ENCODE results near the gene EIF5A.

EIF5A gene

GRCh38 chr17:7285679-7286078 is 21.7 kb upstream of the EIF5A start:
- no peak for DNase-seq

DNA sequence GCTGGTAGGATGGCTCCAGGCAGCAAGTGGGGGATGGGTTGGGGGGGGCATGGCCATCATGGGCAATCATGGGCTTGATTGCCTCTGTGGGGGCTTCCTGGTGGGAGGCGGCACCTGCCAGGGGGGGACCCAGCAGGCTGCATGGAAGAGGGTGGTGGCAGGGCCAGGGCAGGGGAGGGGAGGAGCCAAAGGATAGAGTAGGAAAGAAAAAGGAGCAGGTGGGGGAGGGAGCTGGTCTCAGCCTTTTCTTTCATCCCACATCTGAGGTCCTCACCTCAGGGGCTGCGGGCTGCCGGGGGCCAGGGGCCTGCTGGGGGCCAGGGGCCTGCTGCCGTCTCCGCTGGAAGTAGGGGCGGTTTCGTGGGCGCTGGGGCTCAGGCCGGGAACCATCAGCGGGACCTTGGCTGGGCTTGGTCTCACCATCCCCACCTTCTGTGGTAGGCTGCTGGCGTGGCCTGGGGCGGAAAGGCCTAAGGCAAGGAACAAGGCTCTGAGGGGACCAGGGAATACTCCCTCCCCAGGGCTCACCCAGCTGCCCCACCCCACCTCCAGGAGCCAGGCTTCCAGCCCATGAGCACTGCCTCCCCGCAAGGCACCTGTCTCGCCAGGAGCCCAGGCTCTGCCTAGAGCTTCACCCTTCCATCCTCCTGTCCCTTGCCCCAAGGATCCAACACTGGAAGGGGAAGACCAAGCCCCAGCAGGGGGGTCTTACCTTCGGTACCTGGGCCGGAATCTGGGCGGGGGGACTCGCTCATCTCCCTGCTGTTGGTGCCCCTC is 18.0 kb upstream of the EIF5A start:
- DNase-seq: peak; percentile 52

DNA sequence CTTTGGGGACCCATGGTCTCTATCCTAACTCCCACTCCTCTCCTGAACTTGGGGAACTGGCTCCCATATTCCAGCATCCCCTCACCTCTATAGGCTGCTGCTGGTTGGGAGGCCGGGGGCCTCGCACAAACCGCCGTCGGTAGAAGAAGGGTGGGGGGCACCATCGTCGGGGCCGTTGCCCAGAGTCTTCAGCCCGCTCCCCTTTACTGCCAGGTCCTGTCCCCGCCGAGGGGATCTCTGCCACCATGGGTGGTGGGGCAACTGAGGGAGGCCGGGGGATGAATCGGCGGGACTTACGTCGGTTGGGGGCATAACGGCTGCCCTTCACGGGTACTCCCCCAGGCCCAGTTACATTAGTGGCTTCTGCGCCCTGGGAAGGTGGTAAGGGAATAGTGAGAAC is 17.3 kb upstream of the EIF5A start:
- no peak for DNase-seq

- no peak for DNase-seq
These were observed 16.7 kb upstream of the EIF5A start for GRCh38 chr17:7290685-7291084.

DNA sequence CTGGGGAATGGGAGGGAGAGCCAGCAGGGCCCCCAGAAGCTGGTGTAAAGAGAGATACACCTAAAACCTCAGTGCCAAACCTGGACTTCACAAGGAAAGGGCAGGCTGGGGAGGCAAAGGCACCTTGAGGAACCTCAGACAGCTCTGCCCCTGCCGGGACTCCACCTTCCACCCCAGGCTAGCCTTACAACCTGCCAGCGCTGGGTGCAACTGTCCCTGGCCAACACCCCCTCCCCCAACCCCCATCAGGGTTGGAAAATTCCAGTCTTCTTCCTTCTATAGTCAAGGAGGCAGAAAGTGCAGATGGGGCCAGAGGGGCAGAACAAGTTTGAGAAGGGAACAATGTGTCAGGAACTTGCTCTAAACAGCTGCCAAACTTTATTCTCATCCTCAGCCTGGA is 15.2 kb upstream of the EIF5A start:
- DNase-seq: no peak

DNA sequence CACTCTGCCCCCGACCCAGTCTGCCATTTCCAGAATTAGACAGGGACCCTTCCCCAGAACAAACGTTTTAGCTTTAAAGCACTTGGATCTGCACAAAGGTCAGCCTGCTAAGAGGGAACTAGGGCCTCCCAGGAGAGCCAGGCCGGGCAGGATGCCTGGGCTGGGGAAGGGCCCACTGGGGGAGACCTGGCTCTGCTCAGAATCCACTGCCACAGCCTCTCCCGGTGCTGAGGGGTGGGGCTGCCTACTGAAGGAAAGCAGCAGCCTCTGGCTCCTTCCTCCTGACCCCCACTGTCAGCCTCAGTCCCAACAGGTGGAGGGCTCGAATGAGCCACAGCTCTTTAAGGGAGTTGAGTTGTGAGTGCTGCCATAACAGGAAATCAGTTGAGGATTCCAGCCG is 14.7 kb upstream of the EIF5A start:
- DNase-seq: peak; percentile 56

DNA sequence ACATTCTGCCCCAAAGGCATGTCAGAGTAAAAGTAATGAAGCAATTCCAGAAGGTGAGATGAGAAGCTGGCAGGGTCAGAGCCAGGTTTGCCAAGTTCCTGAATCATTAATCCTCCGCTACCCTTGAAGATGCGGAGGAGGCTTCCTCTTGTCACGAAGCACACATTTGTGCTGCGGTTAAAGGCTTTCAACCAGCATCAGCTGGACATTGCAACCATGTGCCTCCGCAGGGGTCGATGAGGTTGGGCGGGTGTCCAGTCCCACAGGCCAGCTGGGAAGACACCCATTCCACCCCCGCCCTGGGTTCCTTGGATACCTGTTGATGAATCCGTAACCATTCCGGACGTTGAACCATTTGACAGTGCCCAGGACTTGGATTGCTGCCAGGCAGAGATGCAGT is 14.3 kb upstream of the EIF5A start:
- peak; percentile 46 for DNase-seq

DNA sequence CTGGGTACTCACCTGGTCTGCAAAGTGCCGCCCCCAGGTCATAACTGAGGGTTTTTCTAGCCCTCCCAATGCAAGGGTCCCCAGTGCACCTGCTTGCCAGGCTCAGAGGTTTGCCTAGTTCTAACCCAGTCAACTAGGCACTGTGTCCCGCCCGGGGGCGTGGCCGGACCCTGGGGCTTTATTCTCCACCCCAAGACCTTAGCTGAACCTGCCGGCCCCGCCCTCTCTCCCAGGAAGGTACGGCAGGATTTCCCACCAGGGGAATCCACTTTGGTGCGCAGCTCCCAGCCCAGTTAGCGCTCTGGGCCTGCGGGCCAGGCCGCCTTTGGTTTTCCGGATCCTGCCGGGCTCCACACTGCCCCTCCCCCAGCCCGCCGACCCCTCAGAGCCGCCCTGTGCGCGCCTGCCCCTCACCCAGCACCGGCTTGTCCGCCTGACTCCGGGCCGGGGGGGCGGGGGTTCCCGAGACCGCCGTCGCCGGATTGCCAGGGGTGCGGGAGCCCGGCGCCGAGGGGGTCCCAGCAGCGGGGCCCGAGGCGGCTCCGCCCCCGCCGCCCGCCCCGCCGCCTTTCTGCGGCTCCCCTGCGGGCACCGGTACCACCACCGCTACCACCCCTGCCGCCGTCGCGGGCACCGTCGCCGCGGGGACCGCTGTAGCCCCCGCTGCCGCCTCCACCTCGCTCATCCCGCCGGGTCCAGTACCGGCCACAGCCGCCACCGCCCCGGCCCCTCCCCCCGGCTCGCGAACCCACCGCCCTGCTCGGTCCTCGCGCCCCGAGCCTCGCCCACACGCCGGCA is 13.4 kb upstream of the EIF5A start:
- peak; percentile 79 for DNase-seq

DNA sequence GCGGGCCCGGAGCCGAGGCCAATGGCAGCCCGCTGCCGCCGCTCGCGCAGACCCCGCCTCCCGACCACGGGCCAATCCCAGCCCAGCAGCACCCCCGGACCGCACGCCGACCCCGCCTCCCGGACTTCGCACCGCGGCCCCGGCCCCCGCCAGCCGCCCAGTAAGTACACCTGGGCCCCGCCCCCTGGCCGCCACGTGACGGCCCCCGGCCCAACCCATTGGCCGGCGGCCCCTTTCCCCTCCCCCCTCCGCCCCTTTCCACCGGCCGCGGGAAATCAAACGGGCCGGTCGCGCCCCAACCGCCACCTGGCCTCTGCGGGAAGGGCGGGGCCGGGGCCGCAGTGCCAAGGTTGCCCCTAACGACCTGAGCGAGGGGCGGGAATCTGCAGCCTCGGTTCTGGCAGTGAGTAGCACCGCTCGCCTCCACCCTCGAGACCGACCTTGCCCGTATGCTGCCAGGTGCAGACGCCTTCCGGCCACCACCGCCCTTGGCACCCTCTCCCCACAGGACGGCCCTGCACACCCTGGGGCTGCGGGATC is 12.7 kb upstream of the EIF5A start, which contains the start of gene YBX2:
TSS of gene YBX2 (minus strand) at position 26 of the 540 bp plus-strand sequence. CDS start 139 bp downstream, outside the sequence.
- DNase-seq: peak; percentile 94

- peak; percentile 60 for DNase-seq
These were observed 11.9 kb upstream of the EIF5A start for GRCh38 chr17:7295230-7296180.

- peak; percentile 94 for DNase-seq
These were observed 11.1 kb upstream of the EIF5A start for GRCh38 chr17:7296189-7296861.

DNA sequence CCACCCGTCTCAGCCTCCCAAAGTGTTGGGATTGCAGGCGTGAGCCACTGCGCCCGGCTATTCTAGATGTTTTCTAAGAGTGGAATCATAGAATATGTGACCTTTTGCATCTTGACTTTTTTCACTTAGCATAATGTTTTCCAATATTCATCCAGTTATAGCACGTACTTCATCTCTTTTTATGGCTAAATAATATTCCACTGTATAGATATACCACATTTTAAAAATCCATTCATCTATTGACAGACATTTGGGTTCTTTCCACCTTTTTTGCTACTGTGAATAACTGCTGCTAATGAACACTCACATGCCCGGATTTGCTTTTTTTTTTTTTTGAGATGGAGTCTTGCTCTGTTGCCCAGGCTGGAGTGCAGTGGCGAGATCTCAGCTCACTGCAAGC is 3.2 kb upstream of the EIF5A start:
- no peak for DNase-seq

GRCh38 chr17:7307686-7308624 is 527 bp downstream of the EIF5A start:
- peak; percentile 65 for DNase-seq

DNA sequence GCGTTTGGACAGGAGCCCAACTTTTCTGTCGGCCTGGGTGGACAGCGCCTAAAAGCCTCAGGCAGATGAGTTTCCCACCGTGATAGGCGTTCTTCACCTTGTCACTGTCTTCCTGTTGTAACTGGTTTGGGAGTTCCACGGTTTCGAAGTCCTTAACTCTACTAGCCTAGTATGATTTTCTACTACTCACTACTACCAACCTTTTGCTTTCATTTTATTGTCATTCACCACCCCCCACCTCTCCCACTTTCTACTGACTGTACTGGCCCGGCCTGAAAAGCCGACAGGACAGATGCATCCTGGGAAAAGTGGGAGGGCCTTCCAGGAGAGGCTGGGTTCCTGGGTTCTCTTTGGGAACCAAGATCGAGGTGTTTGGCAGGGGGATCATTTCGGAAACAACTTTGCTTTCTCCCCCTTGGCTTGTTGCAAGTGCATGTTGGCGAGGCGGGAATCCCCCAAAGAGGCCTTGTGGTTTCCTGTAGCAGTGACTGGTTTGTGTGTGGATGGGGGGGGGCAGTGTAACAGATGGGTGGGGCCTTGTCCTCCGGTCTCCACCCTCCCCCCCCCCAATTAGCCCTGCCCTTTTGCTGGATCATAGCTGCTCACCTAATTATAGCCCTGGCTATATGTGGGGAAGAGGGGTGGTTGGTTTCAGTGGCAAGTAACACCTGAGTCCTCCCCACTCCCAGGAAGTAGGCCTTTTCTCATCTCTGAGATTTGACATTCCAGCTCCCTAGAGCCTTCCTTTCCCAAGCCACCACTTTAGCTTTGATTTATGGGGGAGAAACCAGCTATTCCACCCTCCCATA is 1.4 kb downstream of the EIF5A start:
- DNase-seq: peak; percentile 92

- DNase-seq: peak; percentile 43
These were observed 2.2 kb downstream of the EIF5A start for GRCh38 chr17:7309628-7310027.

DNA sequence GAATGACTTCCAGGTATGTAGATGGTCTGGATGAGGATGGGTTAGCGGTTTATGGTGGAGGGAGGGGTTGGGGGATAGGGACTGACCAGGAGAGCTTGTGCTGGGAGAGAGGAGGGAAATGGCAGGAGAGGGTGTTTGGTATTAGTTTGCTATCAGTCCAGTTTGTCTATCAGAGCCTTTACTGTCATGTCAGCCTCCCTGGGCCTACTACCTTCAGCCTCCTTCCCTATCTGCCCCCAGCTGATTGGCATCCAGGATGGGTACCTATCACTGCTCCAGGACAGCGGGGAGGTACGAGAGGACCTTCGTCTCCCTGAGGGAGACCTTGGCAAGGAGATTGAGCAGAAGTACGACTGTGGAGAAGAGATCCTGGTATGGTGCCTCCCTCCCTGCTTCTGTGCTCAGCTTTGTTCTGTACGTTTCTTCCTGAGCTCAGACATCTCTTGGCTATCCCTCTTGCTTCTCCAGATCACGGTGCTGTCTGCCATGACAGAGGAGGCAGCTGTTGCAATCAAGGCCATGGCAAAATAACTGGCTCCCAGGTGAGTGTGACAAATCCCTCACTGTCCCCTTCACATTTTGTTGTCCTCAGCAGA is 3.8 kb downstream of the EIF5A start:
- no peak for DNase-seq

DNA sequence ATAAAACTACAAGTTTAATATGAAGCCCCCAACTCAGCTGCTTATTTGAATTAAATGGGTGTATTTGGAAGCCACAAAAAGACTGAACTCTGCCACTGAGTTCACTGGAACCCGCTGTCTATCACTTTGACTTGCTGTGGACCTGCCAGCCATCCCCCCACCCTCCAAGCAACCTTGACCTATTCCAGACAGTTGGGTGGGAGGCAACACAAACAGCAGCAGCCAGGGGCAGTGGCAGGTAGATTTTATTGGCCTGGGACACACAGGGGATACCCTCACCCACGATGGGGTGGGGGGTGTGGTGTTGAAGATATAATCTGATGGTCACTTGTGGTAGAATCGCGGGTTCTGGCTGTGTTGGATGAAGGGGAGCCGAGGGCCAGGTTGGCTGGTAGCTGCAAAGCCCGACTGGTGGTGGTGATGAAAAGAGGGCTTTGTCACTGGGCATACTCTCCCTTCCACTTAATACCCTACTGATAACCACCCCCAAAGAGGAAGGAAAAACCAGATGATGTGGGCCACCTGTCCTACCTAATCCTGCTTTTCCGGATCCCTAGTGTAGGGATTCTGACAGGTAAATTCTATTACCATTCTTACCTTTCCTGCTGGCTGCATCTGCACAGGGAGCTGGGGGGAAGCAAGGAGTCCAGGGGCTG is 5.1 kb downstream of the EIF5A start:
- no peak for DNase-seq

DNA sequence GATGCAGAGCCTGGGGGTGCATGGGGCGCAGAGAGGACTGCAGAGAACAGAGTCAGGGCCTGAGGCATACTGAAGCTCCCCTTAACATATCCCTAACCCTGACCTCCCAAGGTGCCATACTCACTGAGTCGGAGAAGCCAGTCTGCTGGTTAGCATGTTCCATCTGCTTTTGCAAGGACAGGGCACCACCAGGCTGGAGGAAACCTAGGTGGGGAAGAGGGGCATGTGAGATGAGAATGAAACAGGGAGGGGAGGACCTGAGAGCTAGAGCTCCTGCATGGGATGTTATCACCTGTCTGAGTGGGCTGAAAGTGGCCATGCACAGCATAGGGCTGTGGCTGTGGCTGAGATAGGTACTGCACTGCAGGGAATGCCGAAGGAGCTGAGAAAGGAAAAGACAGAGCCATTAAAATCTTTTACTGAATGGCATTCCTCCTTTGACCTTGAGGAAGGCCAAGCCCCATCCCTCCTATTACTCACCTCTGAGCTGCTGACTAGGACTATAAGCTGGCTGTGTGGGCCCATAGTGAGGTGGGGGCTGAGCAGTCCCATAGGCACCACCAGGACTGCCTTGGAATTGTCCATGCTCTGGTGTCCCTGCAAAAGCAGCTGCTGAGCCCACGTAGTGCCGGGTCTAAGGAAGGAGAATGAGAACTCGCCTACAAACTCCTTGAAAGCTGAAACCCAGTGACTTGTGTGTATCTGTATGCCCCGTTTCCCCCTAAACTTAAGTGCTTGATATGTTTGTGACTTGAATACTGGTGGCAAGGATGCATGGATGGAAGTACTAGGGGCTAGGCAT is 5.9 kb downstream of the EIF5A start:
- peak; percentile 76 for DNase-seq
